Skeletal muscle tissue (tissue), 4 donors: ENCODE data around the gene ANGPT4. TPM values are rescaled to one million over a fixed set of nuclear protein-coding genes. Genes with fewer than 3 reads are reported as not detected.

Source experiments
- H3K27ac ChIP-seq: one replicate; pipeline ENCODE4 v1.7.0; 2013; ENCODE audit warnings: mild to moderate bottlenecking, low read depth, low read length, inconsistent platforms
- H3K27me3 ChIP-seq, 3 donors: one replicate each; pipeline ENCODE4 v1.7.0; 2013; ENCODE audit warnings: low read length in 3 of 3; ENCODE audit not compliant: control insufficient read depth in 3 of 3, insufficient read depth in 3 of 3
- H3K36me3 ChIP-seq, 3 donors: one replicate each; pipeline ENCODE4 v1.7.0; 2013; ENCODE audit warnings: low read length in 3 of 3; ENCODE audit not compliant: control insufficient read depth in 3 of 3, insufficient read depth in 3 of 3
- H3K4me1 ChIP-seq, 3 donors: one replicate each; pipeline ENCODE4 v1.7.0; 2013; ENCODE audit warnings: low read length in 3 of 3, mild to moderate bottlenecking in 3 of 3; ENCODE audit not compliant: control insufficient read depth in 3 of 3, insufficient read depth in 3 of 3
- H3K4me3 ChIP-seq, 3 donors: one replicate each; pipeline ENCODE4 v1.7.0; 2013; ENCODE audit warnings: low read length in 3 of 3
- H3K9ac ChIP-seq, 3 donors: one replicate each; pipeline ENCODE4 v1.7.0; 2013; ENCODE audit warnings: low read length in 3 of 3, mild to moderate bottlenecking in 3 of 3, moderate library complexity in 2 of 3, low read depth in 1 of 3
- H3K9me3 ChIP-seq, 3 donors: one replicate each; pipeline ENCODE4 v1.7.0; 2013; ENCODE audit warnings: low read length in 3 of 3; ENCODE audit not compliant: control insufficient read depth in 3 of 3
- total RNA-seq: library from RNA; depleted of rRNA; stranded (reverse); fragments of >200 nt; gene quantifications from one replicate; pipeline ENCODE4 v1.2.3, GENCODE V29; 2014
- donor health status: Osteomylitis.

ANGPT4 gene
- total RNA-seq, 1 donor from 2014 or later: under 0.01 TPM

DNA sequence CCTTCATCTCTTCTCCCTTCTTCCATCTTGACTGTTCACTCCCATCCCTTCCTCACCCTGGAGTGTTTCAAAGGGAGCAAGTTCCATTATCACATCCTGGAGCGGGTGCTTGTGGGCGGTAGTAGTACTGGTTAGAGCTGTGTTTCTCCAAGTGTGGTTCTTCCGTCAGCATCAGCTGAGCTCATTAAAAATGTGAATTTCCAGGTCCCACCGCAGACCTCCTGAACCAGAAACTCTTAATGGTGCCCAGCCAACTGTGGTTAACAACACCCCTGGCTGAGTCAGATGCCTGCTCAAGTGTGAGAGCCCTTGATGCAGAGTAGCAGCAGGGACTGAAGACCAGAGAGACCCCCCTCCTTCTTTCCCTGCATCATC is 24.4 kb downstream of the ANGPT4 start:
- Histone ChIP-seq H3K9me3 (no peaks in the 10 kb centered on the region), H3K27me3 (peaks cover 0 to 9% (median 0%) of the 10 kb centered on the region in 3 donors), H3K4me1 (peaks cover 12 to 16% (median 13%) of the 10 kb centered on the region in 3 donors), H3K4me3 (no peak overlapping the region), H3K9ac (no peak overlapping the region), H3K27ac (no peak overlapping the region), H3K36me3 (no peaks in the 10 kb centered on the region)

DNA sequence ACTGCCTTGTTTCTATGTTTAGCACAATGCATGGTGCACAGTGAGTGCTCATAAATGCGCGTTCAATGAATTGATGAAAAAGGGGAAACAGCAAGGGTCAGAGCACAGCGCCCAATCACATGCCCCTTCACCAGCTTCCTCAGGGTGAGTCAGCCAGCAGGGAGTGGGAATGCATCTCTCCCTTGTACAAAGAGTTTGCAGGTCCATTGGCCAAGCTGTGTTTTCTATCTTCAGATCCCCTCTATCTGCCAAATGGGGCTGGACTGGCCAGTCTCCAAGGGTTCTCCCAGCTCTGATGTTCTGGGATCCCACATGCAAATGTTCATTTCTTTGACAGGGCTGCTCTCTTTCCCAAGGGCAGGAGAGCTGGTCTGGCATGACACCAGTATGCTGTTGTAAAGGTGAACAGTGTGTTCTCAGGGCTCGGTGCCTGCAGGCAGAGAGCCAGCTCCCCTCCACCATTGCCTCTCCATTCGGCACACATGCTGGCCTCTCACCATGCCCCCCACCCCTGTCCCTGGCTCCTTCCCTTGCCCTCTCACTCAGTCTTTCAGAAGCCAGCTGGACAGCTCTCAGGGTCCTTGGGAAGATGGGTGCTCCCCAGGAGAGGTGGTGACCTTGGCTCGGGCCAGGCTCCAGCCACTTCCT is 25.0 kb downstream of the ANGPT4 start:
- peaks cover 12 to 16% (median 13%) of the 10 kb centered on the region in 3 donors for H3K4me1 ChIP-seq
- H3K27me3 ChIP-seq: peaks cover 0 to 6% (median 0%) of the 10 kb centered on the region in 3 donors
- H3K9me3 ChIP-seq: no peaks in the 10 kb centered on the region
- H3K27ac ChIP-seq: no peak overlapping the region
- H3K4me3 ChIP-seq: no peak overlapping the region
- H3K9ac ChIP-seq: no peak overlapping the region
- H3K36me3 ChIP-seq: no peaks in the 10 kb centered on the region

DNA sequence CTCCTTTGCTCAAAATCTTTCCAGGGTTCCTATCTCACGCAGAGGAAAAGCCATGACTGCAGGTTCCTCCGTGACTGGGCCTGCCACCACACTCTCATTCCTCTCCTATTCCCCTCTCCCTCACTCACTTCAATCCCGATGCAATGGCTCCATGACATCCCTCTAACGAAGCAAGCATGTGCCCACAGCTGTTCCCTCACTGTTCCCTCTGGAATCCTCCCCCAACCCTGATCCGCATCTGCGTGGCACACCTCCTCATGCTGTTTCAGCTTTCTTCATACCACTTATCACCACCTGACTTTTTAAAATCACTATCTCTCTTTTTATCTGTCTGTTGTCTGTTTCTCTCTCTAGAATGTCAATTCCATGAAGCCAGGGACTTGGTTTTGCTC is 25.5 kb downstream of the ANGPT4 start:
- peaks cover 12 to 16% (median 13%) of the 10 kb centered on the region in 3 donors for H3K4me1 ChIP-seq
- H3K9me3 ChIP-seq: no peaks in the 10 kb centered on the region
- peaks cover 0 to 6% (median 0%) of the 10 kb centered on the region in 3 donors for H3K27me3 ChIP-seq
- H3K36me3 ChIP-seq: no peaks in the 10 kb centered on the region
- no peak overlapping the region for H3K9ac ChIP-seq
- H3K4me3 ChIP-seq: no peak overlapping the region
- H3K27ac ChIP-seq: no peak overlapping the region

- no peaks in the 10 kb centered on the region for H3K9me3 ChIP-seq
- H3K27me3 ChIP-seq: peaks cover 2 to 8% (median 6%) of the 10 kb centered on the region in 3 donors
- no peak overlapping the region for H3K9ac ChIP-seq
- H3K4me1 ChIP-seq: peaks cover 12 to 19% (median 13%) of the 10 kb centered on the region in 3 donors
- no peak overlapping the region for H3K27ac ChIP-seq
- H3K4me3 ChIP-seq: no peak overlapping the region
- H3K36me3 ChIP-seq: no peaks in the 10 kb centered on the region
These were observed 26.1 kb downstream of the ANGPT4 start for GRCh38 chr20:889932-890463.

- H3K9ac ChIP-seq: no peak overlapping the region
- H3K27ac ChIP-seq: no peak overlapping the region
- peaks cover 13 to 24% (median 17%) of the 10 kb centered on the region in 3 donors for H3K4me1 ChIP-seq
- no peak overlapping the region for H3K4me3 ChIP-seq
- no peaks in the 10 kb centered on the region for H3K9me3 ChIP-seq
- H3K27me3 ChIP-seq: peaks cover 10 to 16% (median 10%) of the 10 kb centered on the region in 3 donors
- no peaks in the 10 kb centered on the region for H3K36me3 ChIP-seq
These were observed 27.0 kb downstream of the ANGPT4 start for GRCh38 chr20:889106-889505.

DNA sequence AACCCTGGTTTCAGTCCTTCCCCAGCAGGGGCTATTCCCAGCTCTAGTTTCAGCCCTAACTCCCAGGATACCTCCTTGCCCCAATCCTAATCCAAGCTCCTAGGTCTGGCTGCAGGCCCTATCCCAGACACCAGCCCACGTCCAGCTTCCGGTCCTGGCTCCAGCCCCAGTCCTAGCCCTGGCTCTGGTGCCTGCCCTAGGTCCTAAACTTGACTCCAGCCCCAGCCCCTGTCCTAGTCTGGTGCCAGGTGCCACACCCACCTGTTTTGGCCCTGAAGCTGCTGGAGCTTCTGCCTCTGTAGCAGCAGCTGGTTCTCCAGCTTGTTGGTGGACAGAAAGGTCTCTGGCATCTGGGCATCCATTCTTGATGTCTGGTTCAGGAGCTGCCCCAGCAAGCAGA is 28.1 kb downstream of the ANGPT4 start:
- Histone ChIP-seq H3K27ac (no peak overlapping the region), H3K4me1 (peaks cover 13 to 24% (median 17%) of the 10 kb centered on the region in 3 donors), H3K36me3 (no peaks in the 10 kb centered on the region), H3K27me3 (peaks cover 17 to 22% (median 21%) of the 10 kb centered on the region in 3 donors), H3K9me3 (no peaks in the 10 kb centered on the region), H3K9ac (no peak overlapping the region), H3K4me3 (no peak overlapping the region)

DNA sequence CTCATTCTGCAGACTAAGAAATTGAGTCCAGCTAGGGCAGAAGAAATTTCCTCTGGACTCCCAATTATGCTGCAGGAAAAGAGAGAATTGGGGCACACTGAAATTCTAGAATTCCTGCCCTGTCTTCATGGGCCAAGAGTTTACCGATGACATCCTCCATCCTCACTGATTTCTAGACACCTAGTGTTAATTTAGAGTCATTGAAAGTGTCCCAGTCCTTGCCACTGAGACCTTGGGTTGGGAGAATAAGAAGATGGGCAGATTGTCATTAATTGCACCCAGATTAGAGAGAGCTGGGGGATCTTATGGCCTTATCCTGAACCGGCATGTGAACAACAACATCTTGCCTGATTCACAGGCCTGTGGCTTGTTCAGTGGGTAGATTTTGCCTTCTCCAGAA is 29.0 kb downstream of the ANGPT4 start:
- no peak overlapping the region for H3K9ac ChIP-seq
- no peak overlapping the region for H3K4me3 ChIP-seq
- H3K4me1 ChIP-seq: peaks cover 13 to 24% (median 17%) of the 10 kb centered on the region in 3 donors
- H3K27me3 ChIP-seq: peaks cover 17 to 26% (median 22%) of the 10 kb centered on the region in 3 donors
- H3K27ac ChIP-seq: no peak overlapping the region
- no peaks in the 10 kb centered on the region for H3K36me3 ChIP-seq
- H3K9me3 ChIP-seq: no peaks in the 10 kb centered on the region

DNA sequence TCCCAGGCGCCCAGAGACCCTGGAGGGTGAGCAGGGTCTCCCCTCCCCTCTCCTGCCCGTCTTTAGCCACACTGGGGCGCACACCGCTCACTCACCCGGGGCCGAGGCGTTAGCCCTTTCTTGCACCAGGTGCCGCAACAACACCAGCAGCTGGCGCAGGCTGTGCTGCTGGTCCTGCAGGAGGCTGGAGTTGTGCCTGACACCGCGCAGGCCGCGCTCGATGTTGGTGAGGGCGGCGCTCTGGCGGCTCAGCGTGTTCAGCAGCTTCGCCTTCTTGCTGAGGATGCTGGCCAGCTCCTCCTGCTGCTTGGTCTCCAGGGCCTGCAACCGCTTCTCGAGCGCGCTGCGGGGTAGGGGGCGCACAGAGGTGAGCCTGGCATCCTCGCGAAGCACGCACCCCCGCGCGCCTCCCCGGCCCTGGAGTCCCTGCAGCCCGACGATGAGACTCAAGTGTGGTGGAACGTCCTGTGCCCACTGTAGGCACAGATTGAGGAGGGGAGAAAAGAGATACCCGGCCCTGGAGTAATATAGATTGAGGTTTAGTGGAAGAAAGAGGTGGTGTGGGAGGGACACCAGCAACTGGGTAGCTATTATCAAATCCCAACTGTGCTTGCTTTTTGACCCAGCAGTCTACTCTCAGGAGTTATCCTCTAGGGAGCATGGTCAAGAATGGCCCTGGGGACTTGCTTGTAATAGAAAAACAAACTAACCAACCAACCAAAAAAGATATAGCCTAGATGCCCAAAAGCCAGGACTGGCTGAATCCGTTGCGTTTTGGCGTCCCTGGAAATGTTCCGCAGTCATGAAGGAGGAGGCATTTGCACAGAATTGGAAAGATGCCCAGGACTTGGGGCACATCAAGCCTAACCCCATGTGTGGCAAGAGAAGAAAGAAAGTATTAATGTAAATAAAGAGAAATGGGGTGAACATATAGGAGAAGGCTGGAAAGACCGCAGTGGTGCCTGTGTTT is 30.9 kb downstream of the ANGPT4 start:
- Histone ChIP-seq H3K4me1 (peaks cover 0 to 9% (median 5%) of the 10 kb centered on the region in 3 donors), H3K27me3 (peaks cover 17 to 27% (median 25%) of the 10 kb centered on the region in 3 donors), H3K4me3 (no peak overlapping the region), H3K9me3 (no peaks in the 10 kb centered on the region), H3K27ac (no peak overlapping the region), H3K9ac (no peak overlapping the region), H3K36me3 (no peaks in the 10 kb centered on the region)

DNA sequence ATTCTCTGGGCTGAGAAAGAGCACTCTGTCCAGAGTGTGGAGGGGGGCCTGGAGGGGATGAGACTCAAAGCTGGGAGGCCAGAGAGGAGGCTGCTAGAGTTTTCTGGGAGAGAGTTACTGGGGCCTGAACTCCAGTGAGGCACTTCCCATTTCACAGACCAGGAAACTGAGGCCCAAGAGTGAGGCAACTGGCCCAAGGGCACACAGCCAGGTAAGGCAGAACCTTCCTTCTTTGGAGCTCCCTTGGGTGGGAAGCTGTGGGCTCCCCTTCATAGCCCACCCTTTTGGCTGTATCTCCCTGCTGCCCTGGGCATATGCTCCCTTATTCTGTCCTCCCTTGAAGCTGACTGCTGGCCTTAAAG is 34.4 kb downstream of the ANGPT4 start:
- Histone ChIP-seq H3K4me3 (no peak overlapping the region), H3K36me3 (no peaks in the 10 kb centered on the region), H3K27me3 (peaks cover 17 to 27% (median 27%) of the 10 kb centered on the region in 3 donors), H3K27ac (no peak overlapping the region), H3K9me3 (no peaks in the 10 kb centered on the region), H3K9ac (no peak overlapping the region), H3K4me1 (peaks cover 0 to 8% (median 5%) of the 10 kb centered on the region in 3 donors)
